Measurements from ENCODE around the gene NANOS3.

NANOS3 gene

DNA sequence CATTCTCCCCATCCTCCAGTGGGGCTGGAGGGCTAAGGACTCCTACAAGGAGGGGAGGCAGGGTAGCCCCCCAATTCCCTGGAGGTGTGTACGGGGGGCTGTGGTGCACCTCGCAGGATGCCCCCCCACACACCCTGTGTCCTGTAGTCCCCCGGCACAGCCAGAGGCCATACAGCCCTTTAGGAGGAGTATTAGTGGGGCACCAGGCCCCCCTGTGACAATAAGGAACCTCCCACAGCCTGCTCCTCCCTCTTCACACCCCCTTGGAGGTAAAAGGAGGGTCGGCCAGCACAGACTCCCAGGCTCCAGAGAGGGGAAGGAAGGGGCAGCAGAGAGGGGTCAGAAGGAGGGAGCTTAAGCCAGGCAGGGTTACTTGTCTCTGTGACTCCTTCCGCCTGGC lies at the start of gene NANOS3:
Gene NANOS3 (plus strand): TSS at position 301 of the 400 bp plus-strand sequence. CDS start 115 bp downstream, outside the sequence.
- no peak for DNase-seq (ENCODE audit: low spot score)

DNA sequence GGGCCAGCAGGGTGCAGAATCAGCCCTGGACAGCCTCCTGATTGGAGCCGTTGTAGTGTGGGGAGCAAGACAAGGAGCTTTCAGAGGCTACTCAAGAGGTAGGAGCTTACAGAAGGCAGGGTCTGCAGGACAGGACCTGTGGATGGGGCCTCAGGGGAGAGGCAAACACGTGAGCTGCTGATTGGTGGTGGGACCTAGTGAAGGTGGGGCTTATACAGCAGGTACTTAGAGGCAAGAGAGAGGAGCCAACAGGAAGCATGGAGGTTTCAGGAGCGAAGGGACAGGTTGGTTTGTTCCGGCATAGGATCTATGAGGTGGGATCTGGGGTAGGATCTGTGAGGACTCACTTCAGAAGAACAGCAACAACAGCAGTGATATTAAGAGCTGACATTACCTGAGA lies 49.3 kb upstream of the NANOS3 start:
- no peak for DNase-seq (ENCODE audit: low spot score)

DNA sequence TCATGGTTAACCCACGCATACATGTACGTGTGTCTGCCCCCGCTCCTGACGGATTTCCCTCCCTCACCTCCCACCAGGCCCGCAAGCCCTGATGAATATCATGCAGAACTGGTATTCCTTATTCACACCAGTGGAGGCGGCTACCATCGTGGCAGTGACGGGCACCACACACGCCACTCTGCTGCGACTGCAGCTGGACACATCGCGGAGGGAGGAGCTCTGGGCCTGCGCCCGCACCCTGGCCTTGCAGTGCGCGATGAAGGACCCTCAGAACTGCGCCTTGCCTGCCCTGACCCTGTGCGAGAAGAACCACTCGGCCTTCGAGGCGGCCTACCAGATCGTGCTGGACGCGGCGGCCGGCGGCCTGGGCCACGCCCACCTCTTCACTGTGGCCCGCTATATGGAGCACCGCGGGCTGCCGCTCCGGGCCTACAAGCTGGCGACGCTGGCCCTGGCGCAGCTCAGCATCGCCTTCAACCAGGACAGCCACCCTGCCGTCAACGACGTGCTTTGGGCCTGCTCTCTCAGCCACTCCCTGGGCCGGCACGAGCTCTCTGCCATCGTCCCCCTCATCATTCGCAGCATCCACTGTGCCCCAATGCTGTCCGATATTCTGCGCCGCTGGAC lies 46.7 kb upstream of the NANOS3 start:
- no peak for DNase-seq (ENCODE audit: low spot score)

DNA sequence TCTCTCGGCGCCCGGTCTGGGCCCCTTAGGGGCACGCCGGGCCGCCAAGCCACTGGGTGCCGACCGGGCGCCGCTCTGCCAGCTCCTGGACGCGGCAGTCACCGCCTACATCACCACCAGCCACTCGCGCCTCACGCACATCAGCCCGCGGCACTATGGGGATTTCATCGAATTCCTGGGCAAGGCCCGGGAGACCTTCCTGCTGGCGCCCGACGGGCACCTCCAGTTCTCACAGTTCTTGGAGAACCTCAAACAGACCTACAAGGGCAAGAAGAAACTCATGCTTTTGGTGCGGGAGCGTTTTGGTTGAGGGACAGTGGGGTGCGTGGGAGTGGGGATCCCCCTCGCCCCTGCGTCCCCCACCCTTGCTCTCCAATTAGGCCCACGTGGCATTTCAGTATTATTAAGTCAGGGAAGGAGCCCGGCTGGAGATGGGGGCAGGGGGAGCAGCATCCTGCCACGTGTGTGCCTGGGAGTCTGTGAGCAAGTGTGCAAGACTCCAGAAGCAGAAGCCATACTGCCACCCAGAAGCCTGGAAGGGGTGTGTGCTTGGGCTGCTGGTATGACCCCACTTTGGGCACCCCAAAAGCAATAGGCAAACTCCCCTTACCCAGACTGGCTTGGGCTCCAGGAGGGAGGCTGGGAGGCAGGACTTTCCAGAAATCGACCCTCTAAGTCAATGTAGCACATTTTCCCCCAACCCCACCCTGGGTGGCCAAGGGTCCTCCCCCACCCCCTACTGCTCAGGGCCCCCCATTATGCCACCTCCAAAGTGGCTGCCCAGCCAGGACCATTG lies 46.0 kb upstream of the NANOS3 start:
- no peak for DNase-seq (ENCODE audit: low spot score)

GRCh38 chr19:13831537-13832467 lies 45.1 kb upstream of the NANOS3 start:
- no peak for DNase-seq (ENCODE audit: low spot score)

DNA sequence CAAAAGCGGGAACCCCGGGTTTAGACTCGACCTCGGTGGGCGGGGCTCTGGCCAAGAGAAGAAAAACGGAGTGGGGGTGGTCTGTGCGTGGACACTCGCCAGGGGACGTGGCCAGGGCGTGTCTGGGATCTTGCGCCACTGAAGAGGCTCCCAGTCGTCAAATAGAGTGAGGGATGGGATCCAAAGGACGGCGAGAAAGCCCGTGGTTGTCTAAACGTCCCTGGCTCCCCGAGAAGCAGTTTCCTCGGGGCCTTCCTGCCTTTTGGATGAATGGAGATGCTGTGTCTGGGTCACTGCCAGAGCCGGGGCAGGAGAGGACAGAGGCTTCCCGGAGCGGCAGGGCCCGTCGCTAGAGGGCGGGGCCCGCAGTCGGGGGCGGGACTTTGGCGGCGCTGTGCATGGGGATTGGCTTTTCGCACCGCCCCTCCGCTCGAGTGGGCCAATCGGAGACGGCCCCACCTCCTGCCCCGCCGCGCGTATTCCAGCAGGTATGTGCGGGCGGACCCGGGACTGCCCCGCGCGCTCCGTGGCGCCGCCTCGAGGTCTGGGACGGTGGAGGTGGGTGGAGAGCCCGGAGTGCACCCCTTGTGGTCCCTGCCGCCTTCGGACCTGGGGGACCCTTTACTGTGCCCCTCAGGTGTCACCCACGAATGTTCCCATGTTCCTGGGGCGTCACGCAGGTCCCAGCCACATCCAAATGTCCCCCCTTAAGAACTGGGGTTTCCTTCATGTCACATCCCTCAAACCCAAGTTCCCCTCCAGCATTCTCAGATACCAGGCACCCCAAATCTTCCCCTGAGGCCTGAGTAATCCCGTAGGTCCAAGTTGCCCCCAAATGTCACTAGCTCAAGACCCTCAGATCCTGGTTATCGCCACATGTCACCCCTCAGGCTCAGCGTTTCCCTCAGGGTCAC lies 43.3 kb upstream of the NANOS3 start:
- DNase-seq (ENCODE audit: low spot score) = peak; percentile 97

GRCh38 chr19:13834244-13835069 lies 42.5 kb upstream of the NANOS3 start:
- DNase-seq (ENCODE audit: low spot score) = no peak

GRCh38 chr19:13835791-13836723 lies 40.9 kb upstream of the NANOS3 start:
- DNase-seq (ENCODE audit: low spot score) = no peak

GRCh38 chr19:13838435-13839129 lies 38.4 kb upstream of the NANOS3 start:
- DNase-seq (ENCODE audit: low spot score) = no peak

- DNase-seq (ENCODE audit: low spot score) = peak; percentile 84
Measured at GRCh38 chr19:13839130-13839937, 37.6 kb upstream of the NANOS3 start.

- DNase-seq (ENCODE audit: low spot score) = no peak
Measured at GRCh38 chr19:13839938-13840304, 37.0 kb upstream of the NANOS3 start.

- DNase-seq (ENCODE audit: low spot score) = peak; percentile 60
Measured at GRCh38 chr19:13840305-13841085, 36.4 kb upstream of the NANOS3 start.

DNA sequence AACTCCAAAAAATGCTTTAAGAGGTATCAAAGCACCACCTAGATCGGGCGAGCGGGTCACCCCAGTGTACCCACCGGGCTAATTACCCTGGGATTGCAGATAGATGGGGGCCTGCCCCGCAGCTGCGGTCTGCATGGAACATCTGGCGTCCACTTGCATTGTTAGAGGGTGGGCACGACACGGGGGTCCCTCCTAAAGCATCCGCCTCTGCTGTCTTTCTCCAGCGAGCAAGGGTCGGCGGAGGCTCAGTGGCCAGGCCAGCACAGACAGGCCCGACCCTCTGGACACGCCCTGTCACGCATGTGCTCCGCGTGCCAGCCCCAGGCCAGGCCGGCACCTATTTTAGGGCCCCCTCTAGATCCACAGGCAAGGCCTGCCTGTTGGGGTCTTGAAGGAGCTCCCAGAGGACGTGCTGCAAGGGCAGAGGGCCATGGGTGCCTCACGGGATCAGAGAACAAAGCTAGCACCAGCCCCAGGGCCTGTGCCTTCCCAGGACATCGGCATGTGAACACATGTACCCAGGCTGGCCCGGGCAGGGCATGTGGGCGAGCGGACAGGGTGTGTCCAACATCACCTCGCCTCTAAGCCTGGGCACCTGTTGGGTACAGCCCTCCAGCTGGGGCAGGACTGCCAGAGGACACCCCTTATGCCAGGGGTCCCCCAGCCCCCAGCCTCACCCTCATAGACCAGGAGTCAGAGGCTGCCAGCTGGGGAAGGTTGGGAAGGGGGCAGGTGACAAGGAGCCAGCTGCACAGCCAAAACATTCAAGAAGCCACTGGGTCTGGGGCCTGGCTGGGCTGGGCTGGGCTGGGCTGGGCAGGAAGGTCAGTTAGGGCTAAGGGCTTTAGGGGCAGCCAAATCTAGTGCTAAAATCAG lies 35.6 kb upstream of the NANOS3 start:
- no peak for DNase-seq (ENCODE audit: low spot score)

- DNase-seq (ENCODE audit: low spot score) = no peak
Measured at GRCh38 chr19:13841962-13842290, 35.0 kb upstream of the NANOS3 start.

GRCh38 chr19:13842291-13843103 lies 34.4 kb upstream of the NANOS3 start:
- peak; percentile 93 for DNase-seq (ENCODE audit: low spot score)

Measured in GM03348 (cell line).